Liver (tissue), 3 donors: Measurements from ENCODE around the gene DCP2.

ENCODE experiments used
- CTCF ChIP-seq: fragments of 150-350 bp; IDR thresholded peaks from 2 replicates; pipeline ENCODE4 v1.5.1; 2017; ENCODE audit warnings: improper control_type of control experiment, low read depth, low read length; ENCODE audit not compliant: missing input control
- GABPA ChIP-seq, 2 donors: IDR thresholded peaks in 1 of 2; conservative IDR thresholded peaks in 1 of 2; 2 replicates each; pipeline ENCODE4 v1.6.1; 2016; ENCODE audit warnings: antibody characterized with exemption in 2 of 2, mild to moderate bottlenecking in 1 of 2, moderate library complexity in 1 of 2
- JUND ChIP-seq, 2 donors: IDR thresholded peaks; 2 replicates each; pipeline ENCODE4 v1.6.1; 2016; ENCODE audit warnings: antibody characterized with exemption in 2 of 2
- donor health status: healthy.
- donor health status: healthy.

- TF ChIP-seq CTCF, result no peak
- TF ChIP-seq JUND (IDR thresholded peaks at IDR 0.05), result no peak
- no peak for TF ChIP-seq GABPA (IDR thresholded peaks at IDR 0.05 in 1 of 2, conservative IDR thresholded peaks at IDR 0.05 in 1 of 2)
These were observed 75.6 kb downstream of the DCP2 start for GRCh38 chr5:113052041-113052795.
